Bronchial epithelial cell (primary cell): ENCODE measurements around the gene HSD3B2. TPM values are rescaled to one million over a fixed set of nuclear protein-coding genes. Genes with fewer than 3 reads are reported as not detected.

Source experiments
- DNase-seq: peaks from one replicate; pipeline ENCODE4 v3.0.0-alpha.2; 2010; ENCODE audit warnings: low read depth
- FAIRE-seq: peaks from 2 replicates; lab custom pipeline; 2011; peaks lifted over from hg19 to GRCh38; lab: Jason Lieb, UNC
- H3K27me3 ChIP-seq: 2 replicates; pipeline ENCODE4 v1.5.1; 2011; ENCODE audit warnings: low read length; ENCODE audit not compliant: control insufficient read depth, insufficient read depth
- H3K36me3 ChIP-seq: 2 replicates; pipeline ENCODE4 v1.5.1; 2011; ENCODE audit warnings: low read length; ENCODE audit not compliant: control insufficient read depth, insufficient read depth
- H3K4me3 ChIP-seq: 2 replicates; pipeline ENCODE4 v1.5.1; 2011; ENCODE audit warnings: mild to moderate bottlenecking, low read depth, low read length, control low read depth
- CTCF ChIP-seq: IDR thresholded peaks from 2 replicates; pipeline ENCODE4 v1.5.1; 2011; ENCODE audit warnings: mild to moderate bottlenecking, moderate library complexity, low read length, control low read depth, inconsistent platforms; ENCODE audit not compliant: insufficient read depth, severe bottlenecking
- total RNA-seq: library from RNA; depleted of rRNA; stranded (reverse); fragments of >200 nt; gene quantifications from 2 replicates; pipeline ENCODE4 v1.2.1, GENCODE V29; 2014

HSD3B2 gene
- total RNA-seq, 1 donor from 2014 or later: not detected

- no peaks in the 10 kb centered on the region for H3K36me3 ChIP-seq
- H3K27me3 ChIP-seq: no peaks in the 10 kb centered on the region
- DNase-seq (no peak), FAIRE-seq (no peak)
- no peak overlapping the region for H3K4me3 ChIP-seq
- no peak for TF ChIP-seq CTCF
Measured at GRCh38 chr1:119467857-119468668, 53.1 kb downstream of the HSD3B2 start.

- Histone ChIP-seq H3K36me3 (no peaks in the 10 kb centered on the region), H3K4me3 (no peak overlapping the region), H3K27me3 (no peaks in the 10 kb centered on the region)
- TF ChIP-seq CTCF: no peak
- FAIRE-seq: no peak
- DNase-seq: peak; percentile 56
Measured at GRCh38 chr1:119469741-119470140, 54.8 kb downstream of the HSD3B2 start.

- DNase-seq (no peak), FAIRE-seq (no peak)
- no peak for TF ChIP-seq CTCF
- no peaks in the 10 kb centered on the region for H3K36me3 ChIP-seq
- no peaks in the 10 kb centered on the region for H3K27me3 ChIP-seq
- no peak overlapping the region for H3K4me3 ChIP-seq
Measured at GRCh38 chr1:119470377-119470776, 55.4 kb downstream of the HSD3B2 start.

DNA sequence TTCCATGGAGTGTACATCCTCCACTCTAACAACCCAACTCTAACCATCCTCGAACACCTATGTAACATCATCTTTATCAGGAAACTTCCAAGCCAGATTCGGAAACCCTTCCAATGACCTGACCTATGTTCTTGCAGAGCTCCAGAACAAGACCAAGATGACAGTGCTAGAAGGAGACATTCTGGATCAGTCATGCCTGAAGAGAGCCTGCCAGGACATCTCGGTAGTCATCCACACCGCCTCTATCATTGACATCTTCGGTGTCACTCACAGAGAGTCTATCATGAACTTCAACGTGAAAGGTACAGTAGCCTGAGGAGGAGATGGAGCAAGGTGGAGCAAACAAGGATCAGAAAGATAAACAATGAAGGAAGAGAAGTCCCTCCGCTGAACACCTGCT, 56.0 kb downstream of the HSD3B2 start:
- H3K36me3 ChIP-seq: no peaks in the 10 kb centered on the region
- no peak for TF ChIP-seq CTCF
- DNase-seq (no peak), FAIRE-seq (peak; percentile 43)
- no peaks in the 10 kb centered on the region for H3K27me3 ChIP-seq
- H3K4me3 ChIP-seq: no peak overlapping the region

DNA sequence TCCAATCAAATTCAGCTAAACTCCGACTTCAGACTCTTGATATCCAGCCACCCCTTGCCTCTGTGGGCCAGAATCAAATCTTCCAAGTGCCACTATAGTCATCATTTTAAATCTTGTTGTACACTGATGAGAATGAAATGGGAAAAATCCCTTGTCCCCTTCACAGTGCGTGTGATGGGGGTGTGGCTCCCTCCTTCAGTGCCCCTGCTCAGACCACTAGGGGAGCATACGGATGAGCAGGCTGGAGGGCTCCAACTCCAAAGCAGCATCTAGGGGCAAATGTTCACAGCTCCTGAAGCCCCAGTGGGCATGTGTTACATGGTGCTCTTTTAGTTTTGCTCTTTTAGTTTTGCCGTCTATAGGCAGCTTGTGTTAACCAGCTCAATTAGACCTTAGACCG, 56.6 kb downstream of the HSD3B2 start:
- H3K27me3 ChIP-seq: no peaks in the 10 kb centered on the region
- TF ChIP-seq CTCF: no peak
- H3K4me3 ChIP-seq: no peak overlapping the region
- DNase-seq: no peak
- H3K36me3 ChIP-seq: no peaks in the 10 kb centered on the region
- no peak for FAIRE-seq
